ENCODE results near the gene ARFRP1. TPM values are rescaled to one million over a fixed set of nuclear protein-coding genes. Genes with fewer than 3 reads are reported as not detected.

The ARFRP1 gene
- total and polyA plus RNA-seq, 2 of the 13 experiments (the other 11 are each of a cell fraction or from before 2014, with no cell fraction given) = 32.0 to 51.1 TPM

DNA sequence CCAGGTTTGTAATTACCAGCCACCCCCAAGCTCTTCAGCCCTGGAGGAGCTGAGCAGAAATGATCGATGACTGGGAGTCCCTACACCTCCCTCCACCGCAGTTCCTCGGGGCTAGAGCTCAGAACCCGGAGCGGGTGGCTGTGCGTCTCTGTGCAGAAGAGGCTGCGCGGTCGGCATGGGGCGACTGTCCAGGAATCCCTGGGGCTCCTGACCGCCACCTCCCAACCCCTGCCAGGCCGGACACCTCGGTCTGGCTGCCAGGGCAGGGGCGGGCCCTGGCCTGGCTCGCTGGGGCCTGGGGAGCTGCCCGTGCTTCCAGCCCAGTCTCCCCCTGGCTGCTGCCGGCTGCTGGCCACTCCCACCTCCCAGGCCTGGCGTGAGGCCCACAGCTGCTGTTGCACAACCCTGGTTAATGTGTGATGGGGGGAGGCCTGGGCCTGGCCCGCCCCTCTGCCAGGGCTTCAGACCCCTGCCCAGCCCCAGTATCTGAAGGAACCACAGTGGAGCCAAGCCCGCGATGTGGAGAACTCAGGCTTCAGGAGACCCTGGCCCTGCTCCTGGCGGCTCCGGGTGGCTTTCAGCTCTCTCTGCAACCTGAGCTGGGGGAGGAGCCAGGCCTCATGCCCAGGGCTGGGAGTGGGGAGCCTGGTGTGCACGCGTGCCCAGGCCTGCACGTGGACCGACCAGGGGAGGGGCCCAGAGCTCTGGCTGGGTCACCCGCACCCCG is 33.0 kb upstream of the ARFRP1 start (continued):
- TF ChIP-seq, protein P1, sequence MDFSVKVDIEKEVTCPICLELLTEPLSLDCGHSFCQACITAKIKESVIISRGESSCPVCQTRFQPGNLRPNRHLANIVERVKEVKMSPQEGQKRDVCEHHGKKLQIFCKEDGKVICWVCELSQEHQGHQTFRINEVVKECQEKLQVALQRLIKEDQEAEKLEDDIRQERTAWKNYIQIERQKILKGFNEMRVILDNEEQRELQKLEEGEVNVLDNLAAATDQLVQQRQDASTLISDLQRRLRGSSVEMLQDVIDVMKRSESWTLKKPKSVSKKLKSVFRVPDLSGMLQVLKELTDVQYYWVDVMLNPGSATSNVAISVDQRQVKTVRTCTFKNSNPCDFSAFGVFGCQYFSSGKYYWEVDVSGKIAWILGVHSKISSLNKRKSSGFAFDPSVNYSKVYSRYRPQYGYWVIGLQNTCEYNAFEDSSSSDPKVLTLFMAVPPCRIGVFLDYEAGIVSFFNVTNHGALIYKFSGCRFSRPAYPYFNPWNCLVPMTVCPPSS (IDR thresholded peaks at IDR 0.05) = no peak
- TF ChIP-seq, protein P2, sequence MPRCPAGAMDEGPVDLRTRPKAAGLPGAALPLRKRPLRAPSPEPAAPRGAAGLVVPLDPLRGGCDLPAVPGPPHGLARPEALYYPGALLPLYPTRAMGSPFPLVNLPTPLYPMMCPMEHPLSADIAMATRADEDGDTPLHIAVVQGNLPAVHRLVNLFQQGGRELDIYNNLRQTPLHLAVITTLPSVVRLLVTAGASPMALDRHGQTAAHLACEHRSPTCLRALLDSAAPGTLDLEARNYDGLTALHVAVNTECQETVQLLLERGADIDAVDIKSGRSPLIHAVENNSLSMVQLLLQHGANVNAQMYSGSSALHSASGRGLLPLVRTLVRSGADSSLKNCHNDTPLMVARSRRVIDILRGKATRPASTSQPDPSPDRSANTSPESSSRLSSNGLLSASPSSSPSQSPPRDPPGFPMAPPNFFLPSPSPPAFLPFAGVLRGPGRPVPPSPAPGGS (CRISPR knock-in tag; IDR thresholded peaks at IDR 0.05) = peak; percentile 76
- TF ChIP-seq HNRNPL (IDR thresholded peaks at IDR 0.05; ENCODE audit: low read depth, low read length) = peak; percentile 97
- peak; percentile 72 for TF ChIP-seq SRY (CRISPR knock-in tag; IDR thresholded peaks at IDR 0.05)
- TF ChIP-seq ZNF564 (CRISPR knock-in tag; IDR thresholded peaks at IDR 0.05) = peak; percentile 91
- TF ChIP-seq PAX8 (CRISPR knock-in tag; IDR thresholded peaks at IDR 0.05; ENCODE audit: borderline replicate concordance) = peak; percentile 67; the same call in 1 of the 2 replicates
- TF ChIP-seq, protein P3, sequence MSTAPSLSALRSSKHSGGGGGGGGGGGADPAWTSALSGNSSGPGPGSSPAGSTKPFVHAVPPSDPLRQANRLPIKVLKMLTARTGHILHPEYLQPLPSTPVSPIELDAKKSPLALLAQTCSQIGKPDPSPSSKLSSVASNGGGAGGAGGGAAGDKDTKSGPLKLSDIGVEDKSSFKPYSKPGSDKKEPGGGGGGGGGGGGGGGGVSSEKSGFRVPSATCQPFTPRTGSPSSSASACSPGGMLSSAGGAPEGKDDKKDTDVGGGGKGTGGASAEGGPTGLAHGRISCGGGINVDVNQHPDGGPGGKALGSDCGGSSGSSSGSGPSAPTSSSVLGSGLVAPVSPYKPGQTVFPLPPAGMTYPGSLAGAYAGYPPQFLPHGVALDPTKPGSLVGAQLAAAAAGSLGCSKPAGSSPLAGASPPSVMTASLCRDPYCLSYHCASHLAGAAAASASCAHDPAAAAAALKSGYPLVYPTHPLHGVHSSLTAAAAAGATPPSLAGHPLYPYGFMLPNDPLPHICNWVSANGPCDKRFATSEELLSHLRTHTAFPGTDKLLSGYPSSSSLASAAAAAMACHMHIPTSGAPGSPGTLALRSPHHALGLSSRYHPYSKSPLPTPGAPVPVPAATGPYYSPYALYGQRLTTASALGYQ (CRISPR knock-in tag; IDR thresholded peaks at IDR 0.05) = peak; percentile 98
- TF ChIP-seq ZNF672 (CRISPR knock-in tag; IDR thresholded peaks at IDR 0.05) = no peak
- TF ChIP-seq ZNF451 (CRISPR knock-in tag; IDR thresholded peaks at IDR 0.05) = peak; percentile 98
- no peak for TF ChIP-seq RNF2 (conservative IDR thresholded peaks at IDR 0.05; ENCODE audit: low read depth)
- TF ChIP-seq ELF1 (CRISPR knock-in tag; IDR thresholded peaks at IDR 0.05) = peak; percentile 79
- peak; percentile 92 for TF ChIP-seq ZBTB38 (CRISPR knock-in tag; IDR thresholded peaks at IDR 0.05)
- TF ChIP-seq YEATS2 (CRISPR knock-in tag; IDR thresholded peaks at IDR 0.05; ENCODE audit: borderline replicate concordance) = peak; percentile 93; the same call in 1 of the 2 replicates
- TF ChIP-seq, protein P4, sequence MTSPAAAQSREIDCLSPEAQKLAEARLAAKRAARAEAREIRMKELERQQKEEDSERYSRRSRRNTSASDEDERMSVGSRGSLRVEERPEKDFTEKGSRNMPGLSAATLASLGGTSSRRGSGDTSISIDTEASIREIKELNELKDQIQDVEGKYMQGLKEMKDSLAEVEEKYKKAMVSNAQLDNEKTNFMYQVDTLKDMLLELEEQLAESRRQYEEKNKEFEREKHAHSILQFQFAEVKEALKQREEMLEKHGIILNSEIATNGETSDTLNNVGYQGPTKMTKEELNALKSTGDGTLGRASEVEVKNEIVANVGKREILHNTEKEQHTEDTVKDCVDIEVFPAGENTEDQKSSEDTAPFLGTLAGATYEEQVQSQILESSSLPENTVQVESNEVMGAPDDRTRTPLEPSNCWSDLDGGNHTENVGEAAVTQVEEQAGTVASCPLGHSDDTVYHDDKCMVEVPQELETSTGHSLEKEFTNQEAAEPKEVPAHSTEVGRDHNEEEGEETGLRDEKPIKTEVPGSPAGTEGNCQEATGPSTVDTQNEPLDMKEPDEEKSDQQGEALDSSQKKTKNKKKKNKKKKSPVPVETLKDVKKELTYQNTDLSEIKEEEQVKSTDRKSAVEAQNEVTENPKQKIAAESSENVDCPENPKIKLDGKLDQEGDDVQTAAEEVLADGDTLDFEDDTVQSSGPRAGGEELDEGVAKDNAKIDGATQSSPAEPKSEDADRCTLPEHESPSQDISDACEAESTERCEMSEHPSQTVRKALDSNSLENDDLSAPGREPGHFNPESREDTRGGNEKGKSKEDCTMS (CRISPR knock-in tag; conservative IDR thresholded peaks at IDR 0.05) = 0 out of 2 replicates have a peak, but pooled peaks have one; percentile 40
- TF ChIP-seq BRD4 (CRISPR knock-in tag; IDR thresholded peaks at IDR 0.05) = peak; percentile 91
- TF ChIP-seq RARA (CRISPR knock-in tag; IDR thresholded peaks at IDR 0.05) = peak; percentile 80
- TF ChIP-seq, protein P5, sequence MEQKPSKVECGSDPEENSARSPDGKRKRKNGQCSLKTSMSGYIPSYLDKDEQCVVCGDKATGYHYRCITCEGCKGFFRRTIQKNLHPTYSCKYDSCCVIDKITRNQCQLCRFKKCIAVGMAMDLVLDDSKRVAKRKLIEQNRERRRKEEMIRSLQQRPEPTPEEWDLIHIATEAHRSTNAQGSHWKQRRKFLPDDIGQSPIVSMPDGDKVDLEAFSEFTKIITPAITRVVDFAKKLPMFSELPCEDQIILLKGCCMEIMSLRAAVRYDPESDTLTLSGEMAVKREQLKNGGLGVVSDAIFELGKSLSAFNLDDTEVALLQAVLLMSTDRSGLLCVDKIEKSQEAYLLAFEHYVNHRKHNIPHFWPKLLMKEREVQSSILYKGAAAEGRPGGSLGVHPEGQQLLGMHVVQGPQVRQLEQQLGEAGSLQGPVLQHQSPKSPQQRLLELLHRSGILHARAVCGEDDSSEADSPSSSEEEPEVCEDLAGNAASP (CRISPR knock-in tag; IDR thresholded peaks at IDR 0.05; ENCODE audit: borderline replicate concordance) = peak; percentile 92
- peak; percentile 85; the same call in 1 of the 2 replicates for TF ChIP-seq ZNF839 (CRISPR knock-in tag; IDR thresholded peaks at IDR 0.05; ENCODE audit: borderline replicate concordance)
- TF ChIP-seq ZNF747 (CRISPR knock-in tag; IDR thresholded peaks at IDR 0.05; ENCODE audit: borderline replicate concordance) = peak; percentile 99; the same call in 1 of the 2 replicates
- TF ChIP-seq HOXA5 (CRISPR knock-in tag; IDR thresholded peaks at IDR 0.05) = peak; percentile 99
- TF ChIP-seq SNRNP70 (IDR thresholded peaks at IDR 0.05; ENCODE audit: low read depth, low read length) = no peak
- TF ChIP-seq ZNF605 (CRISPR knock-in tag; IDR thresholded peaks at IDR 0.05) = peak; percentile 97
